COLO829 (cell line): ENCODE results near the gene PLOD1.
"Not testable (repeated sequence)": the region's sequence is repeated elsewhere in the genome, so short reads cannot be mapped to it uniquely, and the experiment has no call there.

Source experiments
- DNase-seq: peaks from one replicate; pipeline ENCODE4 v3.0.0; 2012; ENCODE audit warnings: low spot score

PLOD1 gene

GRCh38 chr1:11912482-11913216 lies 21.9 kb upstream of the PLOD1 start:
- not testable (repeated sequence) for DNase-seq

- no peak for DNase-seq
These were observed 21.2 kb upstream of the PLOD1 start for GRCh38 chr1:11913291-11913690.

DNA sequence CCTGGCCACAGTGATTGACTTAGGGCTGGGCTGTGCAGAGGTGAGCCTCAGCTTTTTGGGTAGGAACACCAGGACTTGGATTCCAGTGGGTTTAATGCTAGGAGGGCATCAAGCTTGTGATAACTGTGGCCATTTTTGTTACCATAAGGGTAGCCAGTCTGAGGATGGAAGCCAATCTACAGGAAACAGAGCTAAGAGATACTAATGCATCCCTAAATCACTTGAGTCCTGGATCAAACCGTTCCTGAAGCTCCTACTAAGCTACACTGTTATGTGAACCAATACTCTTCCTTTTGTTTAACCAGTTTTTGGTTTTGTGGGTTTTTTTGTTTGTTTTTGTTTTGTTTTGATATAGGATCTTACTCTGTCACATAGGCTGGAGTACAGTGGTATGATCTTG lies 20.5 kb upstream of the PLOD1 start:
- DNase-seq, result no peak

DNA sequence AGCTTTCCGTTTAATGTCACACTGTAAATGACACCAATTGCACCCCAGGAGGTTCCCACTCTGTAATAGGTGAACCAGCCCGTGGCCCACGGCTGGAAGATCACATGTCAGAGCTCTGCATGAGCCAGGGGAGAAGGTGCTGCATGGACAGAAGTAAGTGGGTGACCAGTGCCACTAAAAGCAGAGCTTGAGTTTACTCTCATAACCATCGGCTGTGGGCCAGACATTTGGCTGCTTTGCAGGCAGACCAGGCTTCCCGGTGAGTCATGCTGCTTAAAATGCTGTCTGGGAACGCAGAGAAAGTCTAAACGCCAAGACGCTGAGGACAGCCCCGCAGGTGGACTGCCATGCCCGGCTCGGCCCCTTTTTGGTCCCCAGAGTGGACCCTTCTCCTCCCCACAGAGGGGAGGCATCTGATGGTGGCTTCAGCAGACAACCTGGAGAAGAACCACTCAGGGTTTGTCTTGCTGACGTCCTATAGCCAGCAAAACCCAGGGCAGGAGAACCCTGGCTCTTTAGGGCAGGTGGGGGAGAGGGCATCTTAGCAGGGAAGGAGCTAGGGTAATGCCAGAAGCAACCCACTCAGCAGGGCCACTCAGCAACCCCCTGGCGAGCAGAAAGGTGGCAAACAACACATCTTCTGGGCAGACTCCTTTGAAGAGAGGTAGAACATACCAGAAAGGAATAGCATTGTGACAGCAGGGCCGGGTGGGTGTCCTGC lies 15.6 kb upstream of the PLOD1 start:
- no peak for DNase-seq

DNA sequence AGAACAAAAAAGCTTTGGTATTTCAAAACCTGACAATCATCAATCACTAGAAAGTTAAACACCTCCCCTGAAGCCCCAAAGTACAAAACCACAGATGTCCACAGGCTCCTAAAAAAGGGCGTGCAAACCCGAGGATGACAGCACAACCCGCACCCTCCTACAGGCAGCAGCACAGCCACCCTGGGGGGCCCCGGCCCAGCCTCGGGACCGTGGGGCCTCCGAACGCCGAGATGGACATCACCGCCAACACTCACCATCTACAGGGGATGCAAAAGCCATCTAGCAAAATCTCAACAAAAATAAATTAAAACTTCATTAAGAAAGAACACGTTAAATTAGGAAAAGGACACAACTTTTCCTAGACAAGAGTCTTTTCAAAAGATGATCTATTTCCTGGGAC lies 14.9 kb upstream of the PLOD1 start:
- DNase-seq, result no peak

DNA sequence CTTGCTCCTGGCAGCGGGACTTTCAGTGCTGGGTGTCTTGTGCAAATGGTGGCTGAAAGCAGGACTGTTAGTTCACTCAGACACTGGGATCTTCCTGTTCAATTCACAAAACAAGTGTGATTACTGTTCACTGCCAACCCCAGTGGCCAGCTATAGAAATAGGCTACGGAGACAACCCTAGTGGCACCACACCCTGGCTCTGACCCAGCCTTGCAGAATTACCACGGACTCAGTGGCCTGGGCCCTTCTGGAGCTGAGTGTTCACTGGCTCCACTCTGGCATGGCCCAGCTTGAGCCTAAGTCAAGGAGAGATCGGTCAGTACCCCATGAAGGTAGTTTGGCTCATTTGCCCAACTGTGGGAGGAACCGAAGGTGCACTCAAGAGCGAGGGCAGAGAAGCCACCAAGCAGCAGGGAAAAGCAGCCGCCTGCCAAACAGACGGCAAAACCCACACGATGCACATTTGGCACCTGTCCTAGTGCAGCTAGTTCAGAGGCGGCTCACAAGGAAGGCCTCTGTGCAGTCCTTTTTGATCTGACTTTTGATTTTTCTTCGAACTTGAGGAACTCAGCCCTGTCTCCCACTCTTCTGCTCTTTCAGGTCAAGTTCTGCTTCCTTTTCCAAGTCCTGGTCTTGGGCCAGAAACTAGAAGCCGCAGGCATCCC lies 14.1 kb upstream of the PLOD1 start:
- DNase-seq, result no peak

DNA sequence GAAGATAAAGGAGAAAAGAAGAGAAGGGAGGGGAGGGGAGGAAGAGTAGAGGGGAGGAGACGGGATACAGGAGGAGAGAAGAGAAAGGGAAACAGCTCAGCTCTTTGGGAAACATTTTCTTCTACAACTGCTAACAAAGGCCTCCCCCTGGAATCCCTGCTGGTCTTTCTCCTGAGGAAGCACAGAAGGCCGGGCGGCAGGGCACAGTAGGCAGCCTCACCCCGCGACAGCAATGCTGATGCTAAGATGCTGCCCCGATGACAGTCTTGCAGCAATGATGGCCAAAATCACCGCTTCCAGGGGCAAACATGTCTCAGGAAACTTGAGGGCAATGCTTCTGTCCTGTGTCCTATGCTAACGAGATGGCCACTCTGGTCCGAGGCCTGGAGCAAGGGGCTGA lies 13.5 kb upstream of the PLOD1 start:
- DNase-seq, result no peak

GRCh38 chr1:11923069-11923826 lies 11.3 kb upstream of the PLOD1 start:
- no peak for DNase-seq

DNA sequence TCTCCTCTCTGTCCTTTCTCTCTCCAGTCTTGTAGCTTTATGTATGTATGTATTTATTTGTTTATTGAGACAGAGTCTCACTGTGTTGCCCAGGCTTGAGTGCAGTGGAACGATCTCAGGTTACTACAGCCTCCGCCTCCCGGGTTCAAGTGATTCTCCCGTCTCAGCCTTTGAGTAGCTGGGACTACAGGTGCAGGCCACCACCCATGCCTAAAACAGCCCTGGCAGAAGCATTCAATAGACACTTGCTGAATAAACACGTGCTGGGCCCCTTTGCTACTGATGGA lies 10.7 kb upstream of the PLOD1 start:
- no peak for DNase-seq

DNA sequence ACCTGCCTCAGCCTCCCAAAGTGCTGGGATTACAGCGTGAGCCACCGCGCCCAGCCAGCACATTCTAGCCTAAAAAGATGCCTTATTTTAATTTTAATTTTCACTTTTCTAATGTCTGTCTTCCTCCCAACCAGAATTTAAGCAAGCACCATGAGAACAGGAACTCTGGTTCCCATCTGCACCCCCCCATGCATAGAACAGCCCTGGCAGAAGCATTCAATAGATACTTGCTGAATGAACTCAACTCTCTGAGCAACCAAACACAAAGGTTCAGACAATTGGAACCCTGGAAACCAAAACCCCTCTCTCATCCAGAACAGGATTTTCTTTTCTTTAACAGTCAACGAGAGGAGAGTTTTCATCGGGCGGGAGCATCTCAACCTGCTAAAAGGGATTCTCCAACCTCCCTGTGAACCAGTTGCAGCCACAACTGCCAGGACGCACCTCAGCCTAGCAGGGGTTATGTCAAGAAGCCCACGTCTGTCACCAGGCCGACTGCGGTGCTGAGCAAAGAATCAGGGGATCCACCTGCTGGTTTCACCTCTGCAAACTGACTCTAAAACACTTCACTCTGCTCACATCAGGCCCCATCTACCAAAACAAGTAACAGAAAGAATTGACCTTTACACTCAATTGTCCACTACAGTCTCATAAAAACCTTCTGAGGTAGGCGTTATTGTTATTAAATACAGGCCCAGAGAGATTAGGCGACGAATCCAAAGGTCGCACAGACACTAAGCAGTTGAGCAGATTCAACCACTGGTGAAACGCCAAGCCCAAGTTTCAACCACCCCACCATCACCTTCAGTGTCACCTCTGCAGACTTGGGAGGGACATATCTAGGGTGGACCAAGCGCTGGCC lies 10.0 kb upstream of the PLOD1 start:
- DNase-seq, result no peak

DNA sequence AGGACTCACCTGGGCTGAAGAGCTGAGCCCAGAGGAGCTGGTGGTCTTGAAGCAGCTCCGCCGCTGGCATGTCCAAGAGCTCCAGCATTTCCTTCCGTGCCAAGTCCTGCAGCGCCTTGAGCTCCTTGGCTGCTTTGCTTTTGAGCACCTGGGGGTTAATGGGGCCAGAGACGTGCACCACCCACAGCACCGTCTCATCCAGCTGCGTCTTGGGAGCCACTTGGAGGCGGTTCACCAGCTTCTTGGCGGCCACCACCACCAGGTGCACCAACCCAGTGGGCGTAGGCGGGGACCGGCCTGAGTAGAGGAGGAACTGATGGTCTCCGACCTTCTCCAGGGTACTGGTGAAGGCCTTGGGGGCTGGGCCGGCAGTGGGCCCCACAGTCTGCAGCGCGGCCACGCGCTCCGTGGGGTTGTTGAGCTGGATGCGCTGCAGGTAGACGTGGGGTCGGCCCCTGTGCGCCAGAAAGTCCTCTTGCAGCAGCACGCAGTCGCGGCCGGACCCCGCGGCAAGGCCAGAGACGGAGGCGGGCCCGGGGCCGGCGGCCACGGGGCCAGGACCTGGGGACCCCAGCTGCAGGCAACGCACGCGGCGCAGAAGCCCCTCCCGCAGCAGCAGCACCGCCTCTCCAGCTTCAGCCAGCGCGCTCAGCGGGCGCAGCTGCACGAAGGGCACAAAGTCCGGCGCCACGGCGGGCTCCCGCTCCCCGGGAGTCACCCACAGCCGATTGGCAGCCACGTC lies 9.2 kb upstream of the PLOD1 start:
- DNase-seq, result not testable (repeated sequence)

DNA sequence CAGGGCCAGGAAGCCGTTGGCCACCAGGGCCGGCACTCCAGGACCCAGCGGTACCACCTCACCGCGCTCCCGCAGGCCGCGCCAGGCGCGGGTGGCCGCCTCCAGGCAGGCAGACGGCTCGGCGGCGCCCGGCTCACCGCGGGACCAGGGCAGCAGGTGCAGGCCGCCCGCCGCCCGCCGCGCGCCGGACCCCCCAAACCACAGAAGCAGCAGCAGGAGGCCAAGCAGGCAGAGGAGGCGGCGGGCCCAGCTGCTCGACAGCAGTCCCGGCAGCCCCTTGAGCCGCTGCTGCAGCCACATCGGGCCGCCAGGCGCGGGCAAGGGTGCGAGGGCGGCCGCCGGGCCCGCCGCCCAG lies 8.6 kb upstream of the PLOD1 start:
- no peak for DNase-seq

DNA sequence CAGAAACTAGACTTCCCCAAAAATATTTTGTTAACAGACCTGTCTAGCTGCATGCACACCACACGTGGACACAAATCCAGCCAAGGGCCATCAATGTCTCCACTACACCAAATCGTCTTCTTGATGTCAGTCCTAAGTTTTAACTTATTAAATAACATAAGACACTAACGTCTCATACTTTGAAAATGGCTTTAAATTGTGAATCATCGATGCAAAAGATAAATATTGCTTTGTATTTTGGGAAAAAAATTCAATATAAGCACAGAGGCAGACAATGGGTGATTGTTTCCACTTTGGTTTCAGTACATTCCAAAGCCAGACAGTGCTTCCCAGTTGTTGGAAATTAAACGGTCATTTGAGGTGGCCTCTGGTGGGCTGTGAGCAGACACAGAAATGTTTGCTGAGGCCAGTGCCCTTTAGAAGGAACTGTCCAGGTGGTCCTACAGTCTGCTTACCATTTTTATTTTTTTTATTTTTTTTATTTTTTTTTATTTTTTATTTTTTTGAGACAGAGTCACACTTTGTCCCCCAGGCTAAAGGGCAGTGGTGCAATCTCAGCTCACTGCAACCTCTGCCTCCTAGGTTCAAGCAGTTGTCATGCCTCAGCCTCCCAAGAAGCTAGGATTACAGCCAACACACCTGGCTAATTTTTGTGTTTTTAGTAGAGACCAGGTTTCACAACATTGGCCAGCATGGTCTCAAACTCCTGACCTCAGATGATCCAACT lies 6.5 kb upstream of the PLOD1 start:
- DNase-seq, result peak; percentile 91

GRCh38 chr1:11929849-11930248 lies 4.7 kb upstream of the PLOD1 start:
- DNase-seq, result peak; percentile 35

- no peak for DNase-seq
These were observed 3.7 kb upstream of the PLOD1 start for GRCh38 chr1:11930571-11931445.

- no peak for DNase-seq
These were observed 2.7 kb upstream of the PLOD1 start for GRCh38 chr1:11931845-11932244.

- DNase-seq, result no peak
These were observed 518 bp downstream of the PLOD1 start for GRCh38 chr1:11935057-11935412.

DNA sequence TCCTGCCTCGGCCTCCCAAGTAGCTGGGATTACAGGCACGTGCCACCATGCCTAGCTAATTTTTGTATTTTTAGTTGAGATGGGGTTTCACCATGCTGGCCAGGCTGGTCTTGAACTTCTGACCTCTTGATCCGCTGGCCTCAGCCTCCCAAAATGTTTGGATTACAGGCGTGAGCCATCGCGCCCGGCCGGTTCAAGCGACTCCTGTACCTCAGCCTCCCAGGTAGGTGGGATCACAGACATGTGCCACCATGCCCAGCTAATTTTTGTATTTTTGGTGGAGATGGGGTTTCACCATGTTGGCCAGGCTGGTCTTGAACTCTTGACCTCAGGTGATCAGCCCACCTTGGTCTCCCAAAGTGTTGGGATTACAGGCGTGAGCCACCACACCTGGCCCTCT lies 1.2 kb downstream of the PLOD1 start:
- not testable (repeated sequence) for DNase-seq

GRCh38 chr1:11938722-11939526 lies 4.4 kb downstream of the PLOD1 start:
- no peak for DNase-seq
